IPS DF 6.9 (cell line): ENCODE results near the gene NUMB.

ENCODE experiments used
- DNase-seq: peaks from one replicate; pipeline ENCODE4 v3.0.0-alpha.2; 2013; ENCODE audit warnings: low read depth, low spot score
- H3K27ac ChIP-seq: one replicate; pipeline ENCODE4 v1.5.1; 2013; ENCODE audit warnings: low read length, control low read depth
- H3K27me3 ChIP-seq: 2 replicates; pipeline ENCODE4 v1.6.1; 2013; ENCODE audit warnings: mild to moderate bottlenecking, low read length; ENCODE audit not compliant: control insufficient read depth, insufficient read depth
- H3K36me3 ChIP-seq: 2 replicates; pipeline ENCODE4 v1.6.1; 2013; ENCODE audit warnings: low read length; ENCODE audit not compliant: control insufficient read depth, insufficient read depth
- H3K4me1 ChIP-seq: 2 replicates; pipeline ENCODE4 v1.6.1; 2013; ENCODE audit warnings: low read length; ENCODE audit not compliant: control insufficient read depth, insufficient read depth
- H3K4me3 ChIP-seq: 2 replicates; pipeline ENCODE4 v1.5.1; 2013; ENCODE audit warnings: mild to moderate bottlenecking, low read length
- H3K9me3 ChIP-seq: 2 replicates; pipeline ENCODE4 v1.6.1; 2013; ENCODE audit warnings: low read length, inconsistent platforms; ENCODE audit not compliant: control insufficient read depth, insufficient read depth
- WGBS: extraction: QIAGEN DNeasy Blood & Tissue Kit; methylation state at CpG from one replicate; pipeline ENCODE4 v1.1.7; 2013; ENCODE audit warnings: mixed read lengths, missing lambda C conversion rate; ENCODE audit not compliant: insufficient read length, insufficient coverage; 5-methylcytosine and 5-hydroxymethylcytosine counted together

Gene NUMB

GRCh38 chr14:73254247-73255004, 203.9 kb downstream of the NUMB start:
- H3K4me3 ChIP-seq: no peak overlapping the region
- H3K27ac ChIP-seq: no peak overlapping the region
- H3K27me3 ChIP-seq: no peaks in the 10 kb centered on the region
- no peaks in the 10 kb centered on the region for H3K36me3 ChIP-seq
- no CpG with 5 or more reads among the region's 28 CpGs for WGBS
- H3K9me3 ChIP-seq: no peaks in the 10 kb centered on the region
- no peak for DNase-seq
- H3K4me1 ChIP-seq: no peaks in the 10 kb centered on the region

- Histone ChIP-seq H3K27ac (no peak overlapping the region), H3K4me1 (no peaks in the 10 kb centered on the region), H3K4me3 (no peak overlapping the region), H3K36me3 (no peaks in the 10 kb centered on the region), H3K27me3 (no peaks in the 10 kb centered on the region), H3K9me3 (no peaks in the 10 kb centered on the region)
- no peak for DNase-seq
- WGBS: no CpG with 5 or more reads among the region's 12 CpGs
Measured at GRCh38 chr14:73253721-73254120, 204.6 kb downstream of the NUMB start.

GRCh38 chr14:73253323-73253610, 205.1 kb downstream of the NUMB start:
- Histone ChIP-seq H3K4me3 (no peak overlapping the region), H3K36me3 (no peaks in the 10 kb centered on the region), H3K27ac (no peak overlapping the region), H3K27me3 (no peaks in the 10 kb centered on the region), H3K9me3 (no peaks in the 10 kb centered on the region), H3K4me1 (no peaks in the 10 kb centered on the region)
- no CpG with 5 or more reads among the region's 10 CpGs for WGBS
- no peak for DNase-seq

GRCh38 chr14:73252491-73253322, 205.6 kb downstream of the NUMB start:
- Histone ChIP-seq H3K27me3 (no peaks in the 10 kb centered on the region), H3K36me3 (no peaks in the 10 kb centered on the region), H3K4me1 (no peaks in the 10 kb centered on the region), H3K4me3 (no peak overlapping the region), H3K9me3 (no peaks in the 10 kb centered on the region), H3K27ac (no peak overlapping the region)
- no CpG with 5 or more reads among the region's 29 CpGs for WGBS
- no peak for DNase-seq

GRCh38 chr14:73251516-73252215, 206.7 kb downstream of the NUMB start:
- Histone ChIP-seq H3K36me3 (no peaks in the 10 kb centered on the region), H3K27me3 (no peaks in the 10 kb centered on the region), H3K9me3 (no peaks in the 10 kb centered on the region), H3K27ac (no peak overlapping the region), H3K4me1 (no peaks in the 10 kb centered on the region), H3K4me3 (no peak overlapping the region)
- no CpG with 5 or more reads among the region's 30 CpGs for WGBS
- DNase-seq: no peak

- H3K4me1 ChIP-seq: no peaks in the 10 kb centered on the region
- no peaks in the 10 kb centered on the region for H3K9me3 ChIP-seq
- no CpG with 5 or more reads among the region's 27 CpGs for WGBS
- H3K27me3 ChIP-seq: no peaks in the 10 kb centered on the region
- H3K36me3 ChIP-seq: no peaks in the 10 kb centered on the region
- H3K27ac ChIP-seq: no peak overlapping the region
- DNase-seq: no peak
- no peak overlapping the region for H3K4me3 ChIP-seq
Measured at GRCh38 chr14:73250781-73251500, 207.4 kb downstream of the NUMB start.

GRCh38 chr14:73250317-73250713, 208.0 kb downstream of the NUMB start:
- no peak overlapping the region for H3K27ac ChIP-seq

GRCh38 chr14:73249564-73250316, 208.6 kb downstream of the NUMB start:
- Histone ChIP-seq H3K4me3 (no peak overlapping the region), H3K36me3 (no peaks in the 10 kb centered on the region), H3K27ac (no peak overlapping the region), H3K27me3 (no peaks in the 10 kb centered on the region), H3K4me1 (no peaks in the 10 kb centered on the region), H3K9me3 (no peaks in the 10 kb centered on the region)
- no CpG with 5 or more reads among the region's 13 CpGs for WGBS
- DNase-seq: no peak

More at GRCh38 chr14:73250317-73250713, 208.0 kb downstream of the NUMB start:
- Histone ChIP-seq H3K36me3 (no peaks in the 10 kb centered on the region), H3K9me3 (no peaks in the 10 kb centered on the region), H3K27me3 (no peaks in the 10 kb centered on the region), H3K4me3 (no peak overlapping the region), H3K4me1 (no peaks in the 10 kb centered on the region)
- WGBS: no CpG with 5 or more reads among the region's 11 CpGs
- DNase-seq: no peak

- no CpG with 5 or more reads among the region's 1 CpG for whole genome bisulfite sequencing
- no peak overlapping the region for H3K27ac ChIP-seq
- no peak for DNase-seq
- no peaks in the 10 kb centered on the region for H3K36me3 ChIP-seq
- H3K27me3 ChIP-seq: no peaks in the 10 kb centered on the region
- H3K4me3 ChIP-seq: no peak overlapping the region
- H3K9me3 ChIP-seq: no peaks in the 10 kb centered on the region
- H3K4me1 ChIP-seq: no peaks in the 10 kb centered on the region
Measured at GRCh38 chr14:73249108-73249507, 209.2 kb downstream of the NUMB start.
